ENCODE data around the gene LKAAEAR1.

The LKAAEAR1 gene

GRCh38 chr20:64077876-64078551 lies 6.2 kb downstream of the LKAAEAR1 start:
- DNase-seq = no peak

GRCh38 chr20:64077541-64077875 lies 6.7 kb downstream of the LKAAEAR1 start:
- no peak for DNase-seq

GRCh38 chr20:64077094-64077493 lies 7.1 kb downstream of the LKAAEAR1 start:
- no peak for DNase-seq

GRCh38 chr20:64076061-64076997 lies 7.9 kb downstream of the LKAAEAR1 start:
- no peak for DNase-seq

GRCh38 chr20:64075556-64075955 lies 8.6 kb downstream of the LKAAEAR1 start:
- no peak for DNase-seq

GRCh38 chr20:64074963-64075362 lies 9.2 kb downstream of the LKAAEAR1 start:
- DNase-seq = no peak

- DNase-seq = no peak
Measured at GRCh38 chr20:64074184-64074789, 9.9 kb downstream of the LKAAEAR1 start.

- DNase-seq = no peak
Measured at GRCh38 chr20:64073476-64074183, 10.6 kb downstream of the LKAAEAR1 start.

GRCh38 chr20:64072498-64073063 lies 11.6 kb downstream of the LKAAEAR1 start:
- no peak for DNase-seq

- DNase-seq = no peak
Measured at GRCh38 chr20:64071341-64072332, 12.6 kb downstream of the LKAAEAR1 start.

GRCh38 chr20:64070244-64070993 lies 13.8 kb downstream of the LKAAEAR1 start:
- no peak for DNase-seq

GRCh38 chr20:64069614-64070243 lies 14.5 kb downstream of the LKAAEAR1 start:
- peak; percentile 82 for DNase-seq

GRCh38 chr20:64069209-64069613 lies 15.0 kb downstream of the LKAAEAR1 start:
- DNase-seq = no peak

GRCh38 chr20:64068386-64069208 lies 15.6 kb downstream of the LKAAEAR1 start:
- DNase-seq = no peak

- DNase-seq = no peak
Measured at GRCh38 chr20:64067733-64068307, 16.4 kb downstream of the LKAAEAR1 start.

GRCh38 chr20:64067005-64067632 lies 17.1 kb downstream of the LKAAEAR1 start:
- DNase-seq = no peak

- peak; percentile 87 for DNase-seq
Measured at GRCh38 chr20:64065974-64066343, 18.2 kb downstream of the LKAAEAR1 start.
